Measurements from ENCODE around the gene DCC. TPM values are rescaled to one million over a fixed set of nuclear protein-coding genes. Genes with fewer than 3 reads are reported as not detected.
"Not testable (repeated sequence)": the region's sequence is repeated elsewhere in the genome, so short reads cannot be mapped to it uniquely, and the experiment has no call there.

DCC gene
- total RNA-seq, 1 donor from 2014 or later = 14.7 TPM

GRCh38 chr18:53508529-53508928 is 1168.5 kb downstream of the DCC start:
- Mint-ChIP-seq H3K9me3 (ENCODE audit: unreplicated experiment) (peaks cover 5% of the 10 kb centered on the region), H3K27me3 (ENCODE audit: unreplicated experiment) (no peaks in the 10 kb centered on the region), H3K4me3 (ENCODE audit: unreplicated experiment) (no peak overlapping the region), H3K27ac (ENCODE audit: unreplicated experiment) (no peak overlapping the region), H3K36me3 (ENCODE audit: low read depth, unreplicated experiment) (peaks cover 14% of the 10 kb centered on the region), H3K4me1 (ENCODE audit: unreplicated experiment) (no peaks in the 10 kb centered on the region)
- no peak for TF ChIP-seq CTCF (IDR thresholded peaks at IDR 0.05; ENCODE audit: unreplicated experiment)
- DNase-seq (ENCODE audit: low spot score) = no peak

GRCh38 chr18:53509886-53510285 is 1169.9 kb downstream of the DCC start:
- H3K27me3 Mint-ChIP-seq (ENCODE audit: unreplicated experiment) = no peaks in the 10 kb centered on the region
- H3K36me3 Mint-ChIP-seq (ENCODE audit: low read depth, unreplicated experiment) = peaks cover 14% of the 10 kb centered on the region
- H3K4me1 Mint-ChIP-seq (ENCODE audit: unreplicated experiment) = no peaks in the 10 kb centered on the region
- H3K9me3 Mint-ChIP-seq (ENCODE audit: unreplicated experiment) = peaks cover 5% of the 10 kb centered on the region
- TF ChIP-seq CTCF (IDR thresholded peaks at IDR 0.05; ENCODE audit: unreplicated experiment) = no peak
- no peak overlapping the region for H3K4me3 Mint-ChIP-seq (ENCODE audit: unreplicated experiment)
- H3K27ac Mint-ChIP-seq (ENCODE audit: unreplicated experiment) = no peak overlapping the region
- DNase-seq (ENCODE audit: low spot score) = no peak

- not testable (repeated sequence) for H3K4me1 Mint-ChIP-seq (ENCODE audit: unreplicated experiment); H3K27me3 Mint-ChIP-seq (ENCODE audit: unreplicated experiment); H3K9me3 Mint-ChIP-seq (ENCODE audit: unreplicated experiment); H3K27ac Mint-ChIP-seq (ENCODE audit: unreplicated experiment); DNase-seq (ENCODE audit: low spot score); H3K4me3 Mint-ChIP-seq (ENCODE audit: unreplicated experiment)
- peaks cover 14% of the 10 kb centered on the region for H3K36me3 Mint-ChIP-seq (ENCODE audit: low read depth, unreplicated experiment)
Measured at GRCh38 chr18:53511725-53512124, 1171.7 kb downstream of the DCC start.

GRCh38 chr18:53521068-53521467 is 1181.1 kb downstream of the DCC start:
- Mint-ChIP-seq H3K4me1 (ENCODE audit: unreplicated experiment) (no peaks in the 10 kb centered on the region), H3K36me3 (ENCODE audit: low read depth, unreplicated experiment) (peaks cover 9% of the 10 kb centered on the region), H3K9me3 (ENCODE audit: unreplicated experiment) (no peaks in the 10 kb centered on the region), H3K4me3 (ENCODE audit: unreplicated experiment) (no peak overlapping the region), H3K27me3 (ENCODE audit: unreplicated experiment) (no peaks in the 10 kb centered on the region), H3K27ac (ENCODE audit: unreplicated experiment) (no peak overlapping the region)
- DNase-seq (ENCODE audit: low spot score) = no peak
- TF ChIP-seq CTCF (IDR thresholded peaks at IDR 0.05; ENCODE audit: unreplicated experiment) = no peak

- Mint-ChIP-seq H3K27ac (ENCODE audit: unreplicated experiment) (no peak overlapping the region), H3K27me3 (ENCODE audit: unreplicated experiment) (no peaks in the 10 kb centered on the region), H3K36me3 (ENCODE audit: low read depth, unreplicated experiment) (peaks cover 8% of the 10 kb centered on the region), H3K4me3 (ENCODE audit: unreplicated experiment) (no peak overlapping the region), H3K4me1 (ENCODE audit: unreplicated experiment) (no peaks in the 10 kb centered on the region), H3K9me3 (ENCODE audit: unreplicated experiment) (no peaks in the 10 kb centered on the region)
- no peak for TF ChIP-seq CTCF (IDR thresholded peaks at IDR 0.05; ENCODE audit: unreplicated experiment)
- no peak for DNase-seq (ENCODE audit: low spot score)
Measured at GRCh38 chr18:53526101-53526870, 1186.3 kb downstream of the DCC start.

Data from endothelial cell (in vitro differentiated cells).